HL-60 (cell line): ENCODE results near the gene S100A5.

Experiments
- DNase-seq, 2 experiments: peaks; one replicate each; pipeline ENCODE4 v3.0.0-alpha.2; 2010 to 2020; ENCODE audit warnings: low read depth in 1 of 2, low spot score in 1 of 2
- H3K27ac ChIP-seq: fragments of 250-450 bp; sonication (Bioruptor Pico); replicated peaks from 2 replicates; pipeline ENCODE4 v1.5.1; 2020; ENCODE audit warnings: mild to moderate bottlenecking, moderate library complexity
- H3K27me3 ChIP-seq: fragments of 250-450 bp; sonication (Bioruptor Pico); 2 replicates; pipeline ENCODE4 v1.5.1; 2021; ENCODE audit warnings: mild to moderate bottlenecking, moderate library complexity; ENCODE audit not compliant: insufficient read depth, poor library complexity, severe bottlenecking
- H3K4me3 ChIP-seq: replicated peaks from 2 replicates; pipeline ENCODE4 v1.5.1; 2011; ENCODE audit warnings: mild to moderate bottlenecking, control low read depth, low read length; ENCODE audit not compliant: insufficient read depth
- GABPA ChIP-seq: IDR thresholded peaks from 2 replicates; pipeline ENCODE4 v1.6.1; 2012; ENCODE audit warnings: low read depth
- POLR2AphosphoS5 ChIP-seq: IDR thresholded peaks from 2 replicates; pipeline ENCODE4 v1.6.1; 2012; ENCODE audit warnings: low read depth
- SPI1 ChIP-seq: IDR thresholded peaks from 2 replicates; pipeline ENCODE4 v1.6.1; 2012; ENCODE audit warnings: low read depth, mild to moderate bottlenecking, borderline replicate concordance
- TF ChIP-seq, protein P1 (sequence below): IDR thresholded peaks from one replicate; pipeline ENCODE4 v1.5.1; 2011; ENCODE audit warnings: low read length, control low read depth, inconsistent platforms; ENCODE audit not compliant: insufficient read depth
- TF ChIP-seq, protein P2 (sequence below): IDR thresholded peaks from 2 replicates; pipeline ENCODE4 v1.6.1; 2012; ENCODE audit warnings: low read depth; ENCODE audit not compliant: insufficient replicate concordance

Gene S100A5

DNA sequence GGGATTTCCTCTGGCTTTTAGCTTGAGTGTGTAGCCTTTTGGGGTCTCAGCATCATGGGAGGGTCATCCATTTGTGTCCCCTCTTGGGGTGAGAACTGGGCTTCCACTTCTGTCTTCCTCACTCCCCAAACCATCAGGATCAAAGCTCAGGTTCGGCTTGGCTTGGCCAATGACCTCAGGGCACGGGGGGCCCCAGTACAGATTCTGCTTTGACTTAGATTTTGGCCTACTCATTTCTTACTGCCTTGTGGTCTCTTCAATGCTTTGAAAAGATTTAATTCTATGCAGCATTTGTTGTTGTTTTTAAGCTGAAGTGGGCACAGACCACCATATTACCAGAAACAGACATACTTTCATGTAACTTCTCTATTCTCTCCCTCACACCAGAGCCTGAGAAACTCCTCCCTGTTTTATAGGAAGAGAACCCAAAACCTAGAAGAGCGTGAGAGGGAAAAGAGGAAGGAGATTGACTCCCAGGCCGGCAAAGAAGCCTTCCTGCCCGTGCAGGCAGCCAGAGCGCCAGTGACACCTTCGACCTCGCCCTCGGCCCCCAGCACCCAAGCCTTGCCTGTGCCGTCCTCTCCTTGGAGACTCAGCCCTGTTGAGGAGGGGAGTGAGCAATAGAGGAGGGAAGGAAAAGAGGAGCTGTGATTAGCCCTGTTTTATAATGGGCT is 10.2 kb upstream of the S100A5 start:
- peak in 1 of 2 experiments; percentile 78 for DNase-seq
- TF ChIP-seq, protein P1, sequence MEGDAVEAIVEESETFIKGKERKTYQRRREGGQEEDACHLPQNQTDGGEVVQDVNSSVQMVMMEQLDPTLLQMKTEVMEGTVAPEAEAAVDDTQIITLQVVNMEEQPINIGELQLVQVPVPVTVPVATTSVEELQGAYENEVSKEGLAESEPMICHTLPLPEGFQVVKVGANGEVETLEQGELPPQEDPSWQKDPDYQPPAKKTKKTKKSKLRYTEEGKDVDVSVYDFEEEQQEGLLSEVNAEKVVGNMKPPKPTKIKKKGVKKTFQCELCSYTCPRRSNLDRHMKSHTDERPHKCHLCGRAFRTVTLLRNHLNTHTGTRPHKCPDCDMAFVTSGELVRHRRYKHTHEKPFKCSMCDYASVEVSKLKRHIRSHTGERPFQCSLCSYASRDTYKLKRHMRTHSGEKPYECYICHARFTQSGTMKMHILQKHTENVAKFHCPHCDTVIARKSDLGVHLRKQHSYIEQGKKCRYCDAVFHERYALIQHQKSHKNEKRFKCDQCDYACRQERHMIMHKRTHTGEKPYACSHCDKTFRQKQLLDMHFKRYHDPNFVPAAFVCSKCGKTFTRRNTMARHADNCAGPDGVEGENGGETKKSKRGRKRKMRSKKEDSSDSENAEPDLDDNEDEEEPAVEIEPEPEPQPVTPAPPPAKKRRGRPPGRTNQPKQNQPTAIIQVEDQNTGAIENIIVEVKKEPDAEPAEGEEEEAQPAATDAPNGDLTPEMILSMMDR = no peak
- TF ChIP-seq GABPA (no peak), POLR2AphosphoS5 (no peak), SPI1 (peak; percentile 57)
- TF ChIP-seq, protein P2, sequence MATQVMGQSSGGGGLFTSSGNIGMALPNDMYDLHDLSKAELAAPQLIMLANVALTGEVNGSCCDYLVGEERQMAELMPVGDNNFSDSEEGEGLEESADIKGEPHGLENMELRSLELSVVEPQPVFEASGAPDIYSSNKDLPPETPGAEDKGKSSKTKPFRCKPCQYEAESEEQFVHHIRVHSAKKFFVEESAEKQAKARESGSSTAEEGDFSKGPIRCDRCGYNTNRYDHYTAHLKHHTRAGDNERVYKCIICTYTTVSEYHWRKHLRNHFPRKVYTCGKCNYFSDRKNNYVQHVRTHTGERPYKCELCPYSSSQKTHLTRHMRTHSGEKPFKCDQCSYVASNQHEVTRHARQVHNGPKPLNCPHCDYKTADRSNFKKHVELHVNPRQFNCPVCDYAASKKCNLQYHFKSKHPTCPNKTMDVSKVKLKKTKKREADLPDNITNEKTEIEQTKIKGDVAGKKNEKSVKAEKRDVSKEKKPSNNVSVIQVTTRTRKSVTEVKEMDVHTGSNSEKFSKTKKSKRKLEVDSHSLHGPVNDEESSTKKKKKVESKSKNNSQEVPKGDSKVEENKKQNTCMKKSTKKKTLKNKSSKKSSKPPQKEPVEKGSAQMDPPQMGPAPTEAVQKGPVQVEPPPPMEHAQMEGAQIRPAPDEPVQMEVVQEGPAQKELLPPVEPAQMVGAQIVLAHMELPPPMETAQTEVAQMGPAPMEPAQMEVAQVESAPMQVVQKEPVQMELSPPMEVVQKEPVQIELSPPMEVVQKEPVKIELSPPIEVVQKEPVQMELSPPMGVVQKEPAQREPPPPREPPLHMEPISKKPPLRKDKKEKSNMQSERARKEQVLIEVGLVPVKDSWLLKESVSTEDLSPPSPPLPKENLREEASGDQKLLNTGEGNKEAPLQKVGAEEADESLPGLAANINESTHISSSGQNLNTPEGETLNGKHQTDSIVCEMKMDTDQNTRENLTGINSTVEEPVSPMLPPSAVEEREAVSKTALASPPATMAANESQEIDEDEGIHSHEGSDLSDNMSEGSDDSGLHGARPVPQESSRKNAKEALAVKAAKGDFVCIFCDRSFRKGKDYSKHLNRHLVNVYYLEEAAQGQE = no peak
- Histone ChIP-seq H3K27me3 (no peaks in the 10 kb centered on the region), H3K27ac (peak overlapping the region; percentile 46), H3K4me3 (no peak overlapping the region)

DNA sequence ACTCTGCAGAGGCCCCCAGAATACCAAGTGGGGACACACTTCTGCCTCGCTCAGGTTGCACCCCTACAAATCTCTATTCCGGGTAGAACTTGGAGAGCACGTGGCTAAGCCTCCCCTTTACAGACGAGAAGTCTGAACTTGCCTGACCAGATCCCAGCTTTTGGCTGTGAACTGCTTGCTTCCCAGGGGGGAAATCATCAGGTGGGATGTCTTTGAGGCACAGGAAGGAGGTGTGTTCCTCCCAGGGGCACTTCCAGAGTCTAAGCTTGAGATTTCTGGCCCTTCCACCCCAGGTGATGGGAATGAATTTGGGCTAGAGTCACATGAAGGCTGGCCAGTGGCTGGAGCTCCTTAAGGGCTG is 9.6 kb upstream of the S100A5 start:
- peak overlapping the region; percentile 46 for H3K27ac ChIP-seq
- no peaks in the 10 kb centered on the region for H3K27me3 ChIP-seq
- DNase-seq = no peak
- TF ChIP-seq, protein P2 = no peak
- no peak for TF ChIP-seq SPI1
- no peak for TF ChIP-seq GABPA
- TF ChIP-seq POLR2AphosphoS5 = no peak
- TF ChIP-seq, protein P1 = no peak
- no peak overlapping the region for H3K4me3 ChIP-seq

DNA sequence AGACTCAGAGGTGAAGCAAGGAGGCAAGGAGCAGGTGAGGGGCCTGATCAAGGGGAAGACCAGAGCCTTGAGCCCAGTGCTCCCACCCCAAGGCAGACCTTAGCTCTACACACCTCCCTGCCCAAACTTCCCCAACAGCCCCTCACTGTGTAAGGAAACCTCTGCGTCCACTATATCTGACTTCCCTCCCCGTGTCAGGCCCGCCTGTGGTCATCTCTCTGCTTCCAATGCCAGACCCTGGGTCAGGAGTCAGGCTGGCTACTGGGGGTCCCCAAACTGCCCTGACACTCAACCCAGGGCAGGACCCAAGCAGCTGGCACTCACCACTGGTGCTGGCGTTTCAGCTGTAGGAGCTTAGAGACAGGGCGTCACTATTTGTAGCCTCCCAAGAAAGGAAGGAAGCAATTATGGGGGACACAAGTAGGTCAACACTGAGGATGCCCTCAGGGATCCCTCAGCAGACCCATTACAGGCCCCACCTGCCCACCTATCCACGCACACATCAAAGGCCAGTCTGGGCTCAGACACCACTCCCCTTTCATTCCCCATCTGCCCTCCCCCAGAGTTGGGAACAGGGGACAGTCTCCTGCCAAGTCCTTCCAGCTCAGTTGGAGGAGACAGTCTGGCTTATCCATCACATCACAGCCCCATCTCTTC is 9.1 kb upstream of the S100A5 start:
- no peaks in the 10 kb centered on the region for H3K27me3 ChIP-seq
- no peak for DNase-seq
- no peak overlapping the region for H3K27ac ChIP-seq
- no peak overlapping the region for H3K4me3 ChIP-seq
- TF ChIP-seq POLR2AphosphoS5 (no peak), SPI1 (no peak), GABPA (no peak)
- TF ChIP-seq, protein P2 = no peak
- TF ChIP-seq, protein P1 = no peak
